CD4-positive, alpha-beta T cell (primary cell): ENCODE data around the gene MRPL55. TPM values are rescaled to one million over a fixed set of nuclear protein-coding genes. Genes with fewer than 3 reads are reported as not detected.

Experiments
- ATAC-seq: fragments of 200-7000 bp; cut with Tn5 transposase; one replicate; pipeline ENCODE4 v1.10.0; 2022; ENCODE audit warnings: mild to moderate bottlenecking; ENCODE audit not compliant: poor library complexity
- CTCF ChIA-PET: fragments of 350-600 bp; sonication (Branson Sonifier 250); formaldehyde crosslinking; loops from one replicate; lab custom pipeline; 2021; ENCODE audit warnings: antibody characterized with exemption, inconsistent platforms; lab: Charles Lee
- POLR2A ChIA-PET: fragments of 350-600 bp; sonication (Branson Sonifier 250); formaldehyde crosslinking; loops from one replicate; lab custom pipeline; 2021; ENCODE audit warnings: antibody characterized with exemption, inconsistent platforms; lab: Charles Lee
- DNase-seq, 14 experiments: peaks; one replicate each; pipeline ENCODE4 v3.0.0-alpha.2; 2013 to 2020; ENCODE audit warnings: mixed read lengths in 2 of 14
- H3K27ac ChIP-seq, 2 donors: one replicate each; pipeline versions ENCODE4 v1.5.1 to v1.7.0; 2013; ENCODE audit warnings: low read length in 2 of 2, low read depth in 1 of 2, mild to moderate bottlenecking in 1 of 2
- H3K27me3 ChIP-seq, 2 experiments: 1 replicate in 1 of 2; 2 replicates in 1 of 2; pipeline versions ENCODE4 v1.6.1 to v1.7.0; 2013; ENCODE audit warnings: low read length in 2 of 2, control low read depth in 1 of 2, mild to moderate bottlenecking in 1 of 2, moderate library complexity in 1 of 2; ENCODE audit not compliant: insufficient read depth in 2 of 2, control insufficient read depth in 1 of 2
- H3K36me3 ChIP-seq: one replicate; pipeline ENCODE4 v1.6.1; 2013; ENCODE audit warnings: low read length, control low read depth; ENCODE audit not compliant: insufficient read depth
- H3K4me1 ChIP-seq: one replicate; pipeline ENCODE4 v1.6.1; 2013; ENCODE audit warnings: low read length, control low read depth; ENCODE audit not compliant: insufficient read depth
- H3K4me3 ChIP-seq: one replicate; pipeline ENCODE4 v1.5.1; 2013; ENCODE audit warnings: mild to moderate bottlenecking, low read length, moderate library complexity
- H3K9me3 ChIP-seq, 2 experiments: 1 replicate in 1 of 2; 2 replicates in 1 of 2; pipeline versions ENCODE4 v1.6.1 to v1.7.0; 2013; ENCODE audit warnings: low read length in 2 of 2, mild to moderate bottlenecking in 2 of 2, control low read depth in 1 of 2, moderate library complexity in 1 of 2; ENCODE audit not compliant: control insufficient read depth in 1 of 2, insufficient read depth in 1 of 2
- H3K27ac Mint-ChIP-seq: one replicate; pipeline ENCODE4 v1.8.0; 2020; ENCODE audit warnings: mixed read lengths
- H3K27me3 Mint-ChIP-seq: one replicate; pipeline ENCODE4 v1.8.0; 2021; ENCODE audit warnings: mixed read lengths
- H3K36me3 Mint-ChIP-seq: one replicate; pipeline ENCODE4 v1.8.0; 2021; ENCODE audit warnings: low read depth, mixed read lengths
- H3K4me1 Mint-ChIP-seq: one replicate; pipeline ENCODE4 v1.8.0; 2021; ENCODE audit warnings: low read depth, mixed read lengths
- H3K4me3 Mint-ChIP-seq: one replicate; pipeline ENCODE4 v1.8.0; 2020; ENCODE audit warnings: mild to moderate bottlenecking, mixed read lengths
- H3K9me3 Mint-ChIP-seq: one replicate; pipeline ENCODE4 v1.8.0; 2020; ENCODE audit warnings: mixed read lengths
- intact Hi-C, 2 experiments: fragments of 100-400 bp; cut with DNase I in 1 of 2; cut with micrococcal nuclease in 1 of 2; formaldehyde crosslinking; loops; one replicate each; pipeline versions ENCODE4 v1.15.1 to v1.9.0; 2023 to 2025; cut with DNase I, micrococcal nuclease
- total RNA-seq, 174 experiments: library from RNA in 2 of 174; stranded (reverse) in 2 of 174; gene quantifications; one replicate each; pipeline ENCODE4 v1.2.3 and lab custom pipeline; 2021 to 2026
- TF ChIP-seq, protein P1 (sequence below): fragments of 200-600 bp; IDR thresholded peaks from one replicate; pipeline ENCODE4 v1.8.0; 2022; ENCODE audit warnings: antibody characterized with exemption, mild to moderate bottlenecking

The MRPL55 gene
- total RNA-seq, 2 experiments from 2014 or later: 120 to 128 TPM

GRCh38 chr1:228092342-228093049, 16.6 kb downstream of the MRPL55 start:
- intact Hi-C loops: no loop called here
- CTCF ChIA-PET: interaction anchor here (0.8 kb wide), 1 partner anchor 93 kb away, joined by 3 read pairs; no protein-coding TSS in a partner anchor

GRCh38 chr1:228091084-228091483, 18.0 kb downstream of the MRPL55 start:
- POLR2A ChIA-PET: interaction anchor here (1.0 to 2.4 kb wide), 4 partner anchors 8 to 396 kb away, joined by 4 to 20 read pairs (median 4); partner anchors contain the start of genes ARF1 and RNF187
- Histone ChIP-seq H3K4me3 (no peak overlapping the region), H3K4me1 (peaks cover 93% of the 10 kb centered on the region), H3K27ac (no peak overlapping the region), H3K36me3 (peaks cover 50% of the 10 kb centered on the region), H3K9me3 (peaks cover 7 to 23% of the 10 kb centered on the region in 2 experiments), H3K27me3 (no peaks in the 10 kb centered on the region)
- no peaks in the 10 kb centered on the region for H3K27me3 Mint-ChIP-seq
- CTCF ChIA-PET: interaction anchor here (1.2 kb wide), 1 partner anchor 9 kb away, joined by 3 read pairs; no protein-coding TSS in a partner anchor
- H3K9me3 Mint-ChIP-seq: peaks cover 5% of the 10 kb centered on the region
- ATAC-seq: no peak
- H3K27ac Mint-ChIP-seq: peak overlapping the region; percentile 99
- intact Hi-C loops: no loop called here
- TF ChIP-seq, protein P1, sequence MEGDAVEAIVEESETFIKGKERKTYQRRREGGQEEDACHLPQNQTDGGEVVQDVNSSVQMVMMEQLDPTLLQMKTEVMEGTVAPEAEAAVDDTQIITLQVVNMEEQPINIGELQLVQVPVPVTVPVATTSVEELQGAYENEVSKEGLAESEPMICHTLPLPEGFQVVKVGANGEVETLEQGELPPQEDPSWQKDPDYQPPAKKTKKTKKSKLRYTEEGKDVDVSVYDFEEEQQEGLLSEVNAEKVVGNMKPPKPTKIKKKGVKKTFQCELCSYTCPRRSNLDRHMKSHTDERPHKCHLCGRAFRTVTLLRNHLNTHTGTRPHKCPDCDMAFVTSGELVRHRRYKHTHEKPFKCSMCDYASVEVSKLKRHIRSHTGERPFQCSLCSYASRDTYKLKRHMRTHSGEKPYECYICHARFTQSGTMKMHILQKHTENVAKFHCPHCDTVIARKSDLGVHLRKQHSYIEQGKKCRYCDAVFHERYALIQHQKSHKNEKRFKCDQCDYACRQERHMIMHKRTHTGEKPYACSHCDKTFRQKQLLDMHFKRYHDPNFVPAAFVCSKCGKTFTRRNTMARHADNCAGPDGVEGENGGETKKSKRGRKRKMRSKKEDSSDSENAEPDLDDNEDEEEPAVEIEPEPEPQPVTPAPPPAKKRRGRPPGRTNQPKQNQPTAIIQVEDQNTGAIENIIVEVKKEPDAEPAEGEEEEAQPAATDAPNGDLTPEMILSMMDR: no peak
- H3K4me3 Mint-ChIP-seq: peak overlapping the region; percentile 59
- peaks cover 90% of the 10 kb centered on the region for H3K4me1 Mint-ChIP-seq
- H3K36me3 Mint-ChIP-seq: peaks cover 76% of the 10 kb centered on the region
- DNase-seq: no peak

More at GRCh38 chr1:228092342-228093049, 16.6 kb downstream of the MRPL55 start:
- DNase-seq (no peak), ATAC-seq (no peak)
- H3K4me1 ChIP-seq: peaks cover 88% of the 10 kb centered on the region
- no peak overlapping the region for H3K27ac ChIP-seq
- H3K9me3 ChIP-seq: peaks cover 7 to 23% of the 10 kb centered on the region in 2 experiments
- Mint-ChIP-seq H3K27me3 (no peaks in the 10 kb centered on the region), H3K9me3 (peaks cover 5% of the 10 kb centered on the region), H3K4me1 (peaks cover 76% of the 10 kb centered on the region), H3K36me3 (peaks cover 86% of the 10 kb centered on the region), H3K4me3 (no peak overlapping the region), H3K27ac (peak overlapping the region; percentile 99)
- no peaks in the 10 kb centered on the region for H3K27me3 ChIP-seq
- TF ChIP-seq, protein P1: no peak
- POLR2A ChIA-PET: interaction anchor here (1.9 to 2.4 kb wide), 2 partner anchors 10 to 17 kb away, joined by 4 to 20 read pairs; partner anchors contain the start of gene ARF1
- peaks cover 65% of the 10 kb centered on the region for H3K36me3 ChIP-seq
- H3K4me3 ChIP-seq: no peak overlapping the region

- Mint-ChIP-seq H3K4me1 (peaks cover 90% of the 10 kb centered on the region), H3K9me3 (peaks cover 5% of the 10 kb centered on the region), H3K27me3 (no peaks in the 10 kb centered on the region), H3K4me3 (peak overlapping the region; percentile 59), H3K27ac (peak overlapping the region; percentile 99), H3K36me3 (peaks cover 73% of the 10 kb centered on the region)
- POLR2A ChIA-PET: interaction anchor here (1.0 to 2.4 kb wide), 4 partner anchors 8 to 396 kb away, joined by 4 to 20 read pairs (median 4); partner anchors contain the start of genes ARF1 and RNF187
- Histone ChIP-seq H3K4me3 (no peak overlapping the region), H3K27me3 (no peaks in the 10 kb centered on the region), H3K9me3 (peaks cover 7 to 23% of the 10 kb centered on the region in 2 experiments), H3K4me1 (peaks cover 93% of the 10 kb centered on the region), H3K27ac (peak overlapping the region in 1 of 2 donors; percentile 46), H3K36me3 (peaks cover 47% of the 10 kb centered on the region)
- DNase-seq (peak in 2 of 14 experiments; percentile 2 to 43), ATAC-seq (no peak)
- intact Hi-C loops: no loop called here
- CTCF ChIA-PET: interaction anchor here (1.2 kb wide), 1 partner anchor 9 kb away, joined by 3 read pairs; no protein-coding TSS in a partner anchor
- TF ChIP-seq, protein P1: no peak
These were observed 18.5 kb downstream of the MRPL55 start for GRCh38 chr1:228090613-228091081.
